Measurements from ENCODE around the gene C16orf92.

The C16orf92 gene

GRCh38 chr16:29989111-29989858 is 33.7 kb upstream of the C16orf92 start:
- DNase-seq (ENCODE audit: low read depth), result no peak

GRCh38 chr16:29990034-29990433 is 33.0 kb upstream of the C16orf92 start:
- no peak for DNase-seq (ENCODE audit: low read depth)

- no peak for DNase-seq (ENCODE audit: low read depth)
These were observed 32.0 kb upstream of the C16orf92 start for GRCh38 chr16:29990883-29991570.

- DNase-seq (ENCODE audit: low read depth), result no peak
These were observed 31.5 kb upstream of the C16orf92 start for GRCh38 chr16:29991571-29991904.

GRCh38 chr16:29992344-29992967 is 30.5 kb upstream of the C16orf92 start:
- no peak for DNase-seq (ENCODE audit: low read depth)

GRCh38 chr16:29993191-29993902 is 29.7 kb upstream of the C16orf92 start:
- DNase-seq (ENCODE audit: low read depth), result no peak

- DNase-seq (ENCODE audit: low read depth), result no peak
These were observed 28.9 kb upstream of the C16orf92 start for GRCh38 chr16:29993903-29994599.

GRCh38 chr16:29994600-29995323 is 28.2 kb upstream of the C16orf92 start:
- peak; percentile 39 for DNase-seq (ENCODE audit: low read depth)

- DNase-seq (ENCODE audit: low read depth), result peak; percentile 46
These were observed 27.6 kb upstream of the C16orf92 start, which contains the start of gene HIRIP3 for GRCh38 chr16:29995324-29995910. TSS of gene HIRIP3 (minus strand) at chr16:29995617. CDS start at chr16:29995605, 12 bp downstream.

GRCh38 chr16:29995911-29996765 is 26.9 kb upstream of the C16orf92 start, which contains the start of gene INO80E:
TSS of gene INO80E (plus strand) at chr16:29996241. CDS start at chr16:29996311, 70 bp downstream.
- peak; percentile 89 for DNase-seq (ENCODE audit: low read depth)

GRCh38 chr16:29996766-29997250 is 26.2 kb upstream of the C16orf92 start:
- DNase-seq (ENCODE audit: low read depth), result no peak

- DNase-seq (ENCODE audit: low read depth), result no peak
These were observed 23.4 kb upstream of the C16orf92 start for GRCh38 chr16:29999605-30000004.

- DNase-seq (ENCODE audit: low read depth), result no peak
These were observed 22.0 kb upstream of the C16orf92 start for GRCh38 chr16:30000735-30001631.

GRCh38 chr16:30002614-30003346 is 20.2 kb upstream of the C16orf92 start:
- no peak for DNase-seq (ENCODE audit: low read depth)

GRCh38 chr16:30003670-30004423 is 19.2 kb upstream of the C16orf92 start:
- DNase-seq (ENCODE audit: low read depth), result no peak

GRCh38 chr16:30004424-30004776 is 18.6 kb upstream of the C16orf92 start:
- no peak for DNase-seq (ENCODE audit: low read depth)

GRCh38 chr16:30004811-30005242 is 18.2 kb upstream of the C16orf92 start:
- DNase-seq (ENCODE audit: low read depth), result no peak
